Lung microvascular endothelial cell (primary cell): ENCODE measurements around the gene MAP3K20. TPM values are rescaled to one million over a fixed set of nuclear protein-coding genes. Genes with fewer than 3 reads are reported as not detected.
"Not testable (repeated sequence)": the region's sequence is repeated elsewhere in the genome, so short reads cannot be mapped to it uniquely, and the experiment has no call there.

Experiments
- DNase-seq, 2 donors: peaks; one replicate each; pipeline versions ENCODE4 v3.0.0 to v3.0.0-alpha.2; 2010; ENCODE audit warnings: low read depth in 2 of 2
- total RNA-seq: library from RNA; depleted of rRNA; stranded (reverse); fragments of >200 nt; gene quantifications from 2 replicates; pipeline ENCODE4 v1.2.1, GENCODE V29; 2014

MAP3K20 gene
- total RNA-seq, 1 donor from 2014 or later, result 17.9 TPM

GRCh38 chr2:173119069-173119807, 43.6 kb downstream of the MAP3K20 start:
- DNase-seq, result peak in 1 of 2 donors; percentile 88

- DNase-seq, result no peak
Measured at GRCh38 chr2:173119944-173120343, 44.3 kb downstream of the MAP3K20 start.

- no peak for DNase-seq
Measured at GRCh38 chr2:173122936-173123335, 47.3 kb downstream of the MAP3K20 start.

- peak; percentile 17 to 67 for DNase-seq
Measured at GRCh38 chr2:173124441-173124840, 48.8 kb downstream of the MAP3K20 start.

- DNase-seq, result peak in 1 of 2 donors; percentile 6
Measured at GRCh38 chr2:173126819-173127218, 51.2 kb downstream of the MAP3K20 start.

- DNase-seq, result not testable (repeated sequence)
Measured at GRCh38 chr2:173128132-173128531, 52.5 kb downstream of the MAP3K20 start.

GRCh38 chr2:173130496-173131465, 55.1 kb downstream of the MAP3K20 start:
- DNase-seq, result no peak

- no peak for DNase-seq
Measured at GRCh38 chr2:173132531-173132930, 56.9 kb downstream of the MAP3K20 start.

GRCh38 chr2:173134703-173135102, 59.1 kb downstream of the MAP3K20 start:
- DNase-seq, result no peak

GRCh38 chr2:173136067-173136466, 60.4 kb downstream of the MAP3K20 start:
- DNase-seq, result no peak

- DNase-seq, result no peak
Measured at GRCh38 chr2:173136599-173136998, 61.0 kb downstream of the MAP3K20 start.

- DNase-seq, result no peak
Measured at GRCh38 chr2:173137610-173138009, 62.0 kb downstream of the MAP3K20 start.

GRCh38 chr2:173138962-173139361, 63.3 kb downstream of the MAP3K20 start:
- no peak for DNase-seq

GRCh38 chr2:173141666-173142065, 66.0 kb downstream of the MAP3K20 start:
- DNase-seq, result no peak

- DNase-seq, result no peak
Measured at GRCh38 chr2:173145454-173145853, 69.8 kb downstream of the MAP3K20 start.

GRCh38 chr2:173146590-173146989, 70.9 kb downstream of the MAP3K20 start:
- no peak for DNase-seq

- peak; percentile 16 to 24 for DNase-seq
Measured at GRCh38 chr2:173148520-173148919, 72.9 kb downstream of the MAP3K20 start.

- DNase-seq, result peak in 1 of 2 donors; percentile 17
Measured at GRCh38 chr2:173149491-173149890, 73.8 kb downstream of the MAP3K20 start.

- DNase-seq, result no peak
Measured at GRCh38 chr2:173150087-173150486, 74.4 kb downstream of the MAP3K20 start.

GRCh38 chr2:173150963-173151362, 75.3 kb downstream of the MAP3K20 start:
- DNase-seq, result no peak

- DNase-seq, result peak; percentile 18 to 66
Measured at GRCh38 chr2:173151671-173152401, 76.2 kb downstream of the MAP3K20 start.
